Mucosa of rectum (tissue), 2 donors: ENCODE measurements around the gene CD4.
A peak's percentile ranks its signal among the peaks of the same experiment; 100 is the strongest.

ENCODE experiments used
- H3K27ac ChIP-seq, 2 donors: one replicate each; pipeline ENCODE4 v1.7.0; 2013; ENCODE audit warnings: inconsistent platforms in 2 of 2, low read depth in 2 of 2, low read length in 2 of 2
- H3K27me3 ChIP-seq, 2 donors: one replicate each; pipeline ENCODE4 v1.7.0; 2013; ENCODE audit warnings: low read length in 2 of 2; ENCODE audit not compliant: control insufficient read depth in 2 of 2, insufficient read depth in 2 of 2
- H3K36me3 ChIP-seq, 2 donors: one replicate each; pipeline ENCODE4 v1.7.0; 2013; ENCODE audit warnings: low read length in 2 of 2; ENCODE audit not compliant: control insufficient read depth in 2 of 2, insufficient read depth in 2 of 2
- H3K4me1 ChIP-seq, 2 donors: one replicate each; pipeline ENCODE4 v1.7.0; 2013; ENCODE audit warnings: low read length in 2 of 2, mild to moderate bottlenecking in 1 of 2; ENCODE audit not compliant: control insufficient read depth in 2 of 2, insufficient read depth in 2 of 2
- H3K4me3 ChIP-seq, 2 donors: one replicate each; pipeline ENCODE4 v1.7.0; 2013; ENCODE audit warnings: low read length in 2 of 2
- H3K9ac ChIP-seq, 2 donors: one replicate each; pipeline ENCODE4 v1.7.0; 2013; ENCODE audit warnings: low read length in 2 of 2, low read depth in 1 of 2, mild to moderate bottlenecking in 1 of 2
- H3K9me3 ChIP-seq, 2 donors: one replicate each; pipeline ENCODE4 v1.7.0; 2013; ENCODE audit warnings: low read length in 2 of 2; ENCODE audit not compliant: control insufficient read depth in 2 of 2
- donor health status: healthy.
- donor health status: Normal muscosa, but diverticular disease.

CD4 gene

GRCh38 chr12:6827437-6827911 lies 38.1 kb downstream of the CD4 start:
- Histone ChIP-seq H3K27me3 (peaks cover 34 to 42% of the 10 kb centered on the region in 2 donors), H3K27ac (no peak overlapping the region), H3K9ac (no peak overlapping the region), H3K36me3 (peaks cover 0 to 3% of the 10 kb centered on the region in 2 donors), H3K4me1 (peaks cover 11 to 12% of the 10 kb centered on the region in 2 donors), H3K4me3 (no peak overlapping the region), H3K9me3 (no peaks in the 10 kb centered on the region)

GRCh38 chr12:6827982-6828780 lies 38.9 kb downstream of the CD4 start, which contains the start of gene P3H3:
Gene P3H3, plus strand, starts transcription at chr12:6828407. Its CDS starts 34 bp downstream, at chr12:6828441.
- Histone ChIP-seq H3K27ac (peak within 1 kb of the TSS; percentile 34 to 65), H3K27me3 (peaks cover 29 to 35% of the 10 kb centered on the region in 2 donors), H3K9me3 (no peaks in the 10 kb centered on the region), H3K36me3 (peaks cover 0 to 3% of the 10 kb centered on the region in 2 donors), H3K9ac (peak within 1 kb of the TSS; percentile 44 to 79), H3K4me3 (peak within 1 kb of the TSS; percentile 76 to 78), H3K4me1 (peaks cover 11 to 12% of the 10 kb centered on the region in 2 donors)

- Histone ChIP-seq H3K36me3 (peaks cover 0 to 3% of the 10 kb centered on the region in 2 donors), H3K4me1 (peaks cover 11 to 12% of the 10 kb centered on the region in 2 donors), H3K4me3 (peak overlapping the region; percentile 76 to 78), H3K9ac (peak overlapping the region; percentile 44 to 79), H3K27ac (peak overlapping the region; percentile 34 to 65), H3K9me3 (no peaks in the 10 kb centered on the region), H3K27me3 (peaks cover 27 to 31% of the 10 kb centered on the region in 2 donors)
Measured at GRCh38 chr12:6828781-6829535, 39.6 kb downstream of the CD4 start.

GRCh38 chr12:6829536-6830220 lies 40.4 kb downstream of the CD4 start:
- H3K4me1 ChIP-seq = peaks cover 11 to 12% of the 10 kb centered on the region in 2 donors
- peaks cover 25 to 27% of the 10 kb centered on the region in 2 donors for H3K27me3 ChIP-seq
- peak overlapping the region; percentile 76 to 78 for H3K4me3 ChIP-seq
- H3K9ac ChIP-seq = peak overlapping the region in 1 of 2 donors; percentile 44
- peak overlapping the region; percentile 34 to 65 for H3K27ac ChIP-seq
- peaks cover 0 to 3% of the 10 kb centered on the region in 2 donors for H3K36me3 ChIP-seq
- no peaks in the 10 kb centered on the region for H3K9me3 ChIP-seq

DNA sequence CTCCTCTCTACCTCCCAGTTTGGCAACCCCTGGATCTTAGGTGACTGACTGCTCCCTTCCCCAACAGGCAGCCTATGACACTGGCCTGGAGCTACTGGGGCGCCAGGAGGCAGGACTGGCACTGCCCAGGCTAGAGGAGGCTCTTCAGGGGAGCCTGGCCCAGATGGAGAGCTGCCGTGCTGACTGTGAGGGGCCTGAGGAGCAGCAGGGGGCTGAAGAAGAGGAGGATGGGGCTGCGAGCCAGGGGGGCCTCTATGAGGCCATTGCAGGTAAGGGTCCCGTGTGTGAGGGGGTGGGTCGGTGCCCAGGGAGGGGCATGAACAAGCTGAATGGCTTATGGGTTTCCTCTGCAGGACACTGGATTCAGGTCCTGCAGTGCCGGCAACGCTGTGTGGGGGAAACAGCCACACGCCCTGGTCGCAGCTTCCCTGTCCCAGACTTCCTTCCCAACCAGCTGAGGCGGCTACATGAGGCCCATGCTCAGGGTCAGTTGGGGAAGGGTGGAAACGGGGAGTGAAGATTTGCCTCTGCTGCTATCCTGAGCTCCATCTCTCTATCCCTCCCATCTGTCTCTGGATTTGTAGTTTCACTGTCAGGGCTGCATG lies 41.1 kb downstream of the CD4 start:
- H3K4me1 ChIP-seq = peaks cover 10% of the 10 kb centered on the region in 2 donors
- no peak overlapping the region for H3K9ac ChIP-seq
- peaks cover 0 to 3% of the 10 kb centered on the region in 2 donors for H3K36me3 ChIP-seq
- H3K27me3 ChIP-seq = peaks cover 20 to 25% of the 10 kb centered on the region in 2 donors
- no peaks in the 10 kb centered on the region for H3K9me3 ChIP-seq
- H3K27ac ChIP-seq = no peak overlapping the region
- H3K4me3 ChIP-seq = no peak overlapping the region

DNA sequence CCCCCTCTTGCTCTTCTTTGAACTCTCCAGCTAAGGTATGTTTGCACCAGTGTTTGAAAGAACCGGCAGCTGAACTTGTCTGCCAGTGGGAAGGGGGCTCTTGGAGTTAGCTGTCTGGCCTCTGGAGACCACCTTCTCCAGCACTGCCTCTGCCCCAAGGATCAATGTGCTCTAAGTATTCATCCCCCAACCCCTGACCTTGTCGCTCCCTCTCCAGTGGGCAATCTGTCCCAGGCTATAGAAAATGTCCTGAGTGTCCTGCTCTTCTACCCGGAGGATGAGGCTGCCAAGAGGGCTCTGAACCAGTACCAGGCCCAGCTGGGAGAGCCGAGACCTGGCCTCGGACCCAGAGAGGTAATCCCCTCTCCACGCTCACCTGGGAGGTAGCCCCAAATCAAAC lies 41.7 kb downstream of the CD4 start:
- H3K4me1 ChIP-seq = peaks cover 9 to 11% of the 10 kb centered on the region in 2 donors
- peaks cover 18 to 23% of the 10 kb centered on the region in 2 donors for H3K27me3 ChIP-seq
- H3K27ac ChIP-seq = no peak overlapping the region
- H3K4me3 ChIP-seq = no peak overlapping the region
- no peaks in the 10 kb centered on the region for H3K9me3 ChIP-seq
- H3K9ac ChIP-seq = no peak overlapping the region
- peaks cover 0 to 3% of the 10 kb centered on the region in 2 donors for H3K36me3 ChIP-seq

DNA sequence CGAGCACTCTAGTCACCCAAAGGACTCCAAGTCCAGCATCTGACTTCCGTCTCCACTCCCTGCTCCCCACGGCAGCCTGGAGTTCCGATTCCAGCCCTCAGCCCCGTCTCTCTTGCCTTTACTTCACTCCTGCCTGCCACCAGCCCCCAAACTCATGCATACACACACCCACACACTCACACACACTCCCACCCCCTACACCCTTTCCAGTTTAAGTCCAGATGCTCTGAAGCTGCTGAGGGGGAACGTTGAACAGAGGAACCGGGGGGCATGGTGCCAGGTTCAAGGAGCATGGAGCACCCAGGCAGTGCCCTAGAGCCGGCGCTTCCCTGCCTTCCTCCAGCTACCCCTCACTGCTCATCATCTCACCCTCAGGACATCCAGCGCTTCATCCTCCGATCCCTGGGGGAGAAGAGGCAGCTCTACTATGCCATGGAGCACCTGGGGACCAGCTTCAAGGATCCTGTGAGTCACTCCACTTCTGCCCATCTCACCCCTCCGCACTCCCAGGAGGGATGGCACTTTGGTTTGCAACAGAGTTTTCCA lies 42.2 kb downstream of the CD4 start:
- Histone ChIP-seq H3K9me3 (no peaks in the 10 kb centered on the region), H3K9ac (no peak overlapping the region), H3K4me3 (no peak overlapping the region), H3K27me3 (peaks cover 18 to 19% of the 10 kb centered on the region in 2 donors), H3K27ac (no peak overlapping the region), H3K36me3 (peaks cover 0 to 3% of the 10 kb centered on the region in 2 donors), H3K4me1 (peaks cover 9 to 11% of the 10 kb centered on the region in 2 donors)

GRCh38 chr12:6832125-6832524 lies 42.8 kb downstream of the CD4 start:
- no peaks in the 10 kb centered on the region for H3K9me3 ChIP-seq
- H3K27me3 ChIP-seq = peaks cover 18 to 19% of the 10 kb centered on the region in 2 donors
- H3K4me3 ChIP-seq = no peak overlapping the region
- H3K27ac ChIP-seq = no peak overlapping the region
- peaks cover 0 to 3% of the 10 kb centered on the region in 2 donors for H3K36me3 ChIP-seq
- no peak overlapping the region for H3K9ac ChIP-seq
- peaks cover 9 to 11% of the 10 kb centered on the region in 2 donors for H3K4me1 ChIP-seq

DNA sequence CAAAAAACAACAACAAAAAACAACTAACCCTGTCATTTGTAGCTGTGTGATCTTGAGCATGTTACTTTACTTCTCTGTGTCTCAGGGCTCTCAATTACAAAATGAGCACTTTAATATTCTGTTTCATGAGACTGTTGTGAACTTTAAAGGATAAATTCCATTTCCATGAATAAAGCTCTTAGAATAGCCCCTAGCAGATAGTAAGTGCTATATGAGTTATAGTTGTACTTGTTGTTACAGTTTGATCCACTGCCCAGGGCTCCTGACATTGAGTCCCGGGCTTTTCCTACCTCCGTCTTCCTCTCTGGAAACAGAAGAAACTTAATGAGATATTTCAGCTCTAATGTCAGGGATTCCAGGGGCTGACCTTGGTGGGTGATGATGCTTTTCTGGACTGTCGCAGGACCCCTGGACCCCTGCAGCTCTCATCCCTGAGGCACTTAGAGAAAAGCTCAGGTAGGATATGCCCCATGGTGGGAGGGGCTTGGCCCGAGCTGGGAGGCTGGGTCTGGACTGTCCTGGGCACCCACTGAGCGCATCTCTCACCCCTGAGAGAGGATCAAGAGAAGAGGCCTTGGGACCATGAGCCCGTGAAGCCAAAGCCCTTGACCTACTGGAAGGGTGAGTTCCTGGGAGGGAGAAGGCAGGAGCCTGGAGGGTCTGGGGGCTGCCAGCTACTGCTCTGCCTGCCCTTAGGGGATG lies 44.0 kb downstream of the CD4 start:
- Histone ChIP-seq H3K4me3 (no peak overlapping the region), H3K9me3 (no peaks in the 10 kb centered on the region), H3K9ac (no peak overlapping the region), H3K36me3 (peaks cover 0 to 3% of the 10 kb centered on the region in 2 donors), H3K4me1 (peaks cover 6 to 9% of the 10 kb centered on the region in 2 donors), H3K27me3 (peaks cover 14 to 16% of the 10 kb centered on the region in 2 donors), H3K27ac (no peak overlapping the region)
